K562 (cell line): Measurements from ENCODE around the gene CHD5. TPM values are rescaled to one million over a fixed set of nuclear protein-coding genes. Genes with fewer than 3 reads are reported as not detected.

Experiments used
- HMG20A ChIP-seq: fragments of 450-650 bp; formaldehyde crosslinking; conservative IDR thresholded peaks from 2 replicates; pipeline ENCODE4 v1.4.0; 2020; ENCODE audit warnings: mild to moderate bottlenecking, mixed read lengths
- JUNB ChIP-seq: fragments of 450-650 bp; formaldehyde crosslinking; conservative IDR thresholded peaks from 2 replicates; pipeline ENCODE4 v1.4.0; 2020; ENCODE audit warnings: mild to moderate bottlenecking
- NFIC ChIP-seq: fragments of 450-650 bp; IDR thresholded peaks from 2 replicates; pipeline ENCODE4 v1.6.1; 2017; ENCODE audit warnings: mild to moderate bottlenecking, inconsistent platforms
- NR1H2 ChIP-seq: sonication (generic); formaldehyde crosslinking; IDR thresholded peaks from 2 replicates; pipeline ENCODE4 v1.4.0; 2020; ENCODE audit warnings: mild to moderate bottlenecking, missing genetic modification reagents
- ZNF140 ChIP-seq: fragments of 250-450 bp; sonication (Bioruptor Pico); IDR thresholded peaks from 2 replicates; pipeline ENCODE4 v1.8.0; 2021; ENCODE audit warnings: moderate library complexity, mild to moderate bottlenecking, inconsistent platforms
- polyA plus RNA-seq, 8 experiments: library from polyadenylated mRNA; depleted of rRNA in 4 of 8; stranded (reverse) in 5 of 8; unstranded in 3 of 8; fragments of >200 nt; fragmentation: Nextera tagmentation in 2 of 8; fragmentation: Illumina TruSeq in 1 of 8; extraction: Ambion mirVana in 2 of 8; extraction: Trizol in 1 of 8; gene quantifications; 2 replicates each; pipeline versions ENCODE4 v1.2.1 to v1.2.3, GENCODE V29; 2011 to 2014; ENCODE audit warnings: inconsistent platforms in 1 of 8, missing spikeins in 1 of 8
- total RNA-seq, 7 experiments: library from RNA; depleted of rRNA in 6 of 7; stranded (reverse); fragments of >200 nt in 6 of 7; fragmentation: Illumina TruSeq in 2 of 7; extraction: Trizol in 2 of 7; gene quantifications; 2 replicates each; pipeline versions ENCODE4 v1.2.1 to v1.2.3, GENCODE V29; 2011 to 2021; ENCODE audit warnings: low replicate concordance in 1 of 7
- TF ChIP-seq, protein P1 (sequence below): sonication (generic); formaldehyde crosslinking; IDR thresholded peaks from 2 replicates; pipeline ENCODE4 v1.8.1; 2023; ENCODE audit warnings: missing genetic modification reagents, mild to moderate bottlenecking, borderline replicate concordance
- TF ChIP-seq, protein P2 (sequence below): fragments of 250-450 bp; sonication (Bioruptor Pico); IDR thresholded peaks from 2 replicates; pipeline ENCODE4 v1.4.0; 2020; ENCODE audit warnings: mild to moderate bottlenecking
- TF ChIP-seq, protein P3 (sequence below): fragments of 200-600 bp; sonication (generic); IDR thresholded peaks from one replicate; pipeline ENCODE4 v1.6.1; 2012; ENCODE audit warnings: mild to moderate bottlenecking, low read depth, low read length, inconsistent platforms

The CHD5 gene
- total and polyA plus RNA-seq, 9 of the 15 experiments (the other 6 are each of a cell fraction or from before 2014, with no cell fraction given) = 0.03 to 0.52 (median 0.11) TPM; not detected in 2

DNA sequence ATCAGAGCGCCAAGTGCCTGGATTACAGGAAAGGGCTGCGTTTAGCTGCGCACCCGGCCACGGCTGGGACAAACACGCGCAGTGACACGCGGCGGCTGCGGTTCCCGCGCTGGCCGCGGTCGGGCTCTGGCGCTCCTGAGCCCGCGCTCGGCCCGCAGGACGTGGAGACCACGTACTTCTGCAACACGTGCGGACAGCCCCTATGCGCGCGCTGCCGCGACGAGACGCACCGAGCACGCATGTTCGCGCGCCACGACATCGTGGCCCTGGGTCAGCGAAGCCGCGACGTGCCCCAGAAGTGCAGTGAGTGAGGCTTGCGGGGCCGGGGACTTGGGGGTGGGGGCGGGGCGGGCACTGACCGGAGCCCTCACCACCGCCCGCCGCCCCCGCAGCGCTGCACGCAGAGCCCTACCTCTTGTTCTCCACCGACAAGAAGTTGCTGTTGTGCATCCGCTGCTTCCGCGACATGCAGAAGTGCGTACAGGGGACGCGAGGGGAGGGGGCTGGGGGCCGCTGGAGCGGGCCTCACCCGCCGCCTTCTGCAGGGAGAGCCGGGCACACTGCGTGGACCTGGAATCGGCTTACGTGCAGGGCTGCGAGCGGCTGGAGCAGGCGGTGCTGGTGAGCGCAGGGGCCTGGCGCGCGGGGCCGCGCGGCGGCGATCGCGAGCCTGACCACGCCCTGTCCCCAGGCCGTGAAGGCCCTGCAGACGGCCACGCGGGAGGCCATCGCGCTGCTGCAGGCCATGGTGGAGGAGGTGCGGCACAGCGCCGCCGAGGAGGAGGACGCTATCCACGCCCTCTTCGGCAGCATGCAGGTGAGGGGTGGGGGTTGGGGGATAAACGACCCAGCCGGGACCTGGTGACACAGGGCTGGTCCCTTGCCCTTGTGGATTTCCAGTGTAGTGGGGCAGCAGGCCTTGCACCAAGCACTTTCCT is 28.9 kb upstream of the CHD5 start (continued):
- TF ChIP-seq, protein P1, sequence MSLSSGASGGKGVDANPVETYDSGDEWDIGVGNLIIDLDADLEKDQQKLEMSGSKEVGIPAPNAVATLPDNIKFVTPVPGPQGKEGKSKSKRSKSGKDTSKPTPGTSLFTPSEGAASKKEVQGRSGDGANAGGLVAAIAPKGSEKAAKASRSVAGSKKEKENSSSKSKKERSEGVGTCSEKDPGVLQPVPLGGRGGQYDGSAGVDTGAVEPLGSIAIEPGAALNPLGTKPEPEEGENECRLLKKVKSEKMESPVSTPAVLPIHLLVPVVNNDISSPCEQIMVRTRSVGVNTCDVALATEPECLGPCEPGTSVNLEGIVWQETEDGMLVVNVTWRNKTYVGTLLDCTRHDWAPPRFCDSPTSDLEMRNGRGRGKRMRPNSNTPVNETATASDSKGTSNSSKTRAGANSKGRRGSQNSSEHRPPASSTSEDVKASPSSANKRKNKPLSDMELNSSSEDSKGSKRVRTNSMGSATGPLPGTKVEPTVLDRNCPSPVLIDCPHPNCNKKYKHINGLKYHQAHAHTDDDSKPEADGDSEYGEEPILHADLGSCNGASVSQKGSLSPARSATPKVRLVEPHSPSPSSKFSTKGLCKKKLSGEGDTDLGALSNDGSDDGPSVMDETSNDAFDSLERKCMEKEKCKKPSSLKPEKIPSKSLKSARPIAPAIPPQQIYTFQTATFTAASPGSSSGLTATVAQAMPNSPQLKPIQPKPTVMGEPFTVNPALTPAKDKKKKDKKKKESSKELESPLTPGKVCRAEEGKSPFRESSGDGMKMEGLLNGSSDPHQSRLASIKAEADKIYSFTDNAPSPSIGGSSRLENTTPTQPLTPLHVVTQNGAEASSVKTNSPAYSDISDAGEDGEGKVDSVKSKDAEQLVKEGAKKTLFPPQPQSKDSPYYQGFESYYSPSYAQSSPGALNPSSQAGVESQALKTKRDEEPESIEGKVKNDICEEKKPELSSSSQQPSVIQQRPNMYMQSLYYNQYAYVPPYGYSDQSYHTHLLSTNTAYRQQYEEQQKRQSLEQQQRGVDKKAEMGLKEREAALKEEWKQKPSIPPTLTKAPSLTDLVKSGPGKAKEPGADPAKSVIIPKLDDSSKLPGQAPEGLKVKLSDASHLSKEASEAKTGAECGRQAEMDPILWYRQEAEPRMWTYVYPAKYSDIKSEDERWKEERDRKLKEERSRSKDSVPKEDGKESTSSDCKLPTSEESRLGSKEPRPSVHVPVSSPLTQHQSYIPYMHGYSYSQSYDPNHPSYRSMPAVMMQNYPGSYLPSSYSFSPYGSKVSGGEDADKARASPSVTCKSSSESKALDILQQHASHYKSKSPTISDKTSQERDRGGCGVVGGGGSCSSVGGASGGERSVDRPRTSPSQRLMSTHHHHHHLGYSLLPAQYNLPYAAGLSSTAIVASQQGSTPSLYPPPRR (CRISPR knock-in tag) = 0 out of 2 replicates have a peak, but pooled peaks have one; percentile 18
- TF ChIP-seq JUNB (CRISPR knock-in tag) (no peak), NFIC (0 out of 2 replicates have a peak, but pooled peaks have one; percentile 7), NR1H2 (CRISPR knock-in tag) (no peak), HMG20A (CRISPR knock-in tag) (no peak), ZNF140 (CRISPR knock-in tag) (no peak)
- TF ChIP-seq, protein P2, sequence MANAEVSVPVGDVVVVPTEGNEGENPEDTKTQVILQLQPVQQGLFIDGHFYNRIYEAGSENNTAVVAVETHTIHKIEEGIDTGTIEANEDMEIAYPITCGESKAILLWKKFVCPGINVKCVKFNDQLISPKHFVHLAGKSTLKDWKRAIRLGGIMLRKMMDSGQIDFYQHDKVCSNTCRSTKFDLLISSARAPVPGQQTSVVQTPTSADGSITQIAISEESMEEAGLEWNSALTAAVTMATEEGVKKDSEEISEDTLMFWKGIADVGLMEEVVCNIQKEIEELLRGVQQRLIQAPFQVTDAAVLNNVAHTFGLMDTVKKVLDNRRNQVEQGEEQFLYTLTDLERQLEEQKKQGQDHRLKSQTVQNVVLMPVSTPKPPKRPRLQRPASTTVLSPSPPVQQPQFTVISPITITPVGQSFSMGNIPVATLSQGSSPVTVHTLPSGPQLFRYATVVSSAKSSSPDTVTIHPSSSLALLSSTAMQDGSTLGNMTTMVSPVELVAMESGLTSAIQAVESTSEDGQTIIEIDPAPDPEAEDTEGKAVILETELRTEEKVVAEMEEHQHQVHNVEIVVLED (CRISPR knock-in tag) = peak; percentile 71
- TF ChIP-seq, protein P3, sequence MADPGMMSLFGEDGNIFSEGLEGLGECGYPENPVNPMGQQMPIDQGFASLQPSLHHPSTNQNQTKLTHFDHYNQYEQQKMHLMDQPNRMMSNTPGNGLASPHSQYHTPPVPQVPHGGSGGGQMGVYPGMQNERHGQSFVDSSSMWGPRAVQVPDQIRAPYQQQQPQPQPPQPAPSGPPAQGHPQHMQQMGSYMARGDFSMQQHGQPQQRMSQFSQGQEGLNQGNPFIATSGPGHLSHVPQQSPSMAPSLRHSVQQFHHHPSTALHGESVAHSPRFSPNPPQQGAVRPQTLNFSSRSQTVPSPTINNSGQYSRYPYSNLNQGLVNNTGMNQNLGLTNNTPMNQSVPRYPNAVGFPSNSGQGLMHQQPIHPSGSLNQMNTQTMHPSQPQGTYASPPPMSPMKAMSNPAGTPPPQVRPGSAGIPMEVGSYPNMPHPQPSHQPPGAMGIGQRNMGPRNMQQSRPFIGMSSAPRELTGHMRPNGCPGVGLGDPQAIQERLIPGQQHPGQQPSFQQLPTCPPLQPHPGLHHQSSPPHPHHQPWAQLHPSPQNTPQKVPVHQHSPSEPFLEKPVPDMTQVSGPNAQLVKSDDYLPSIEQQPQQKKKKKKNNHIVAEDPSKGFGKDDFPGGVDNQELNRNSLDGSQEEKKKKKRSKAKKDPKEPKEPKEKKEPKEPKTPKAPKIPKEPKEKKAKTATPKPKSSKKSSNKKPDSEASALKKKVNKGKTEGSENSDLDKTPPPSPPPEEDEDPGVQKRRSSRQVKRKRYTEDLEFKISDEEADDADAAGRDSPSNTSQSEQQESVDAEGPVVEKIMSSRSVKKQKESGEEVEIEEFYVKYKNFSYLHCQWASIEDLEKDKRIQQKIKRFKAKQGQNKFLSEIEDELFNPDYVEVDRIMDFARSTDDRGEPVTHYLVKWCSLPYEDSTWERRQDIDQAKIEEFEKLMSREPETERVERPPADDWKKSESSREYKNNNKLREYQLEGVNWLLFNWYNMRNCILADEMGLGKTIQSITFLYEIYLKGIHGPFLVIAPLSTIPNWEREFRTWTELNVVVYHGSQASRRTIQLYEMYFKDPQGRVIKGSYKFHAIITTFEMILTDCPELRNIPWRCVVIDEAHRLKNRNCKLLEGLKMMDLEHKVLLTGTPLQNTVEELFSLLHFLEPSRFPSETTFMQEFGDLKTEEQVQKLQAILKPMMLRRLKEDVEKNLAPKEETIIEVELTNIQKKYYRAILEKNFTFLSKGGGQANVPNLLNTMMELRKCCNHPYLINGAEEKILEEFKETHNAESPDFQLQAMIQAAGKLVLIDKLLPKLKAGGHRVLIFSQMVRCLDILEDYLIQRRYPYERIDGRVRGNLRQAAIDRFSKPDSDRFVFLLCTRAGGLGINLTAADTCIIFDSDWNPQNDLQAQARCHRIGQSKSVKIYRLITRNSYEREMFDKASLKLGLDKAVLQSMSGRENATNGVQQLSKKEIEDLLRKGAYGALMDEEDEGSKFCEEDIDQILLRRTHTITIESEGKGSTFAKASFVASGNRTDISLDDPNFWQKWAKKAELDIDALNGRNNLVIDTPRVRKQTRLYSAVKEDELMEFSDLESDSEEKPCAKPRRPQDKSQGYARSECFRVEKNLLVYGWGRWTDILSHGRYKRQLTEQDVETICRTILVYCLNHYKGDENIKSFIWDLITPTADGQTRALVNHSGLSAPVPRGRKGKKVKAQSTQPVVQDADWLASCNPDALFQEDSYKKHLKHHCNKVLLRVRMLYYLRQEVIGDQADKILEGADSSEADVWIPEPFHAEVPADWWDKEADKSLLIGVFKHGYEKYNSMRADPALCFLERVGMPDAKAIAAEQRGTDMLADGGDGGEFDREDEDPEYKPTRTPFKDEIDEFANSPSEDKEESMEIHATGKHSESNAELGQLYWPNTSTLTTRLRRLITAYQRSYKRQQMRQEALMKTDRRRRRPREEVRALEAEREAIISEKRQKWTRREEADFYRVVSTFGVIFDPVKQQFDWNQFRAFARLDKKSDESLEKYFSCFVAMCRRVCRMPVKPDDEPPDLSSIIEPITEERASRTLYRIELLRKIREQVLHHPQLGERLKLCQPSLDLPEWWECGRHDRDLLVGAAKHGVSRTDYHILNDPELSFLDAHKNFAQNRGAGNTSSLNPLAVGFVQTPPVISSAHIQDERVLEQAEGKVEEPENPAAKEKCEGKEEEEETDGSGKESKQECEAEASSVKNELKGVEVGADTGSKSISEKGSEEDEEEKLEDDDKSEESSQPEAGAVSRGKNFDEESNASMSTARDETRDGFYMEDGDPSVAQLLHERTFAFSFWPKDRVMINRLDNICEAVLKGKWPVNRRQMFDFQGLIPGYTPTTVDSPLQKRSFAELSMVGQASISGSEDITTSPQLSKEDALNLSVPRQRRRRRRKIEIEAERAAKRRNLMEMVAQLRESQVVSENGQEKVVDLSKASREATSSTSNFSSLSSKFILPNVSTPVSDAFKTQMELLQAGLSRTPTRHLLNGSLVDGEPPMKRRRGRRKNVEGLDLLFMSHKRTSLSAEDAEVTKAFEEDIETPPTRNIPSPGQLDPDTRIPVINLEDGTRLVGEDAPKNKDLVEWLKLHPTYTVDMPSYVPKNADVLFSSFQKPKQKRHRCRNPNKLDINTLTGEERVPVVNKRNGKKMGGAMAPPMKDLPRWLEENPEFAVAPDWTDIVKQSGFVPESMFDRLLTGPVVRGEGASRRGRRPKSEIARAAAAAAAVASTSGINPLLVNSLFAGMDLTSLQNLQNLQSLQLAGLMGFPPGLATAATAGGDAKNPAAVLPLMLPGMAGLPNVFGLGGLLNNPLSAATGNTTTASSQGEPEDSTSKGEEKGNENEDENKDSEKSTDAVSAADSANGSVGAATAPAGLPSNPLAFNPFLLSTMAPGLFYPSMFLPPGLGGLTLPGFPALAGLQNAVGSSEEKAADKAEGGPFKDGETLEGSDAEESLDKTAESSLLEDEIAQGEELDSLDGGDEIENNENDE = no peak
